NT2/D1 (cell line): ENCODE results near the gene TMCC2.

Experiments used
- DNase-seq: peaks from one replicate; pipeline ENCODE4 v3.0.0-alpha.2; 2011; ENCODE audit warnings: low read depth, low spot score
- H3K27me3 ChIP-seq: 2 replicates; pipeline ENCODE4 v1.6.0; 2011; ENCODE audit warnings: mild to moderate bottlenecking; ENCODE audit not compliant: insufficient read length, insufficient read depth
- H3K36me3 ChIP-seq: 2 replicates; pipeline ENCODE4 v1.6.1; 2011; ENCODE audit warnings: mild to moderate bottlenecking, low read length, mixed read lengths; ENCODE audit not compliant: insufficient read depth, insufficient read length
- H3K4me1 ChIP-seq: 2 replicates; pipeline ENCODE4 v1.5.1; 2011; ENCODE audit not compliant: insufficient read depth, insufficient read length
- H3K4me3 ChIP-seq: 2 replicates; pipeline ENCODE4 v1.5.1; 2011; ENCODE audit warnings: low read depth; ENCODE audit not compliant: insufficient read length
- H3K9ac ChIP-seq: 2 replicates; pipeline ENCODE4 v1.6.0; 2011; ENCODE audit warnings: low read depth; ENCODE audit not compliant: insufficient read length
- H3K9me3 ChIP-seq: 2 replicates; pipeline ENCODE4 v1.5.1; 2011; ENCODE audit warnings: mild to moderate bottlenecking, low read length; ENCODE audit not compliant: insufficient read depth
- SUZ12 ChIP-seq: IDR thresholded peaks from 2 replicates; pipeline ENCODE4 v1.6.1; 2011; ENCODE audit not compliant: insufficient read length, insufficient read depth; ENCODE audit errors: extremely low read depth
- YY1 ChIP-seq: IDR thresholded peaks from 2 replicates; pipeline ENCODE4 v1.6.1; 2011; ENCODE audit not compliant: insufficient read length, insufficient read depth
- ZNF274 ChIP-seq: IDR thresholded peaks from 2 replicates; pipeline ENCODE4 v1.6.1; 2011; ENCODE audit warnings: mild to moderate bottlenecking, low read depth, low read length

The TMCC2 gene

GRCh38 chr1:205263580-205264190 lies 35.9 kb downstream of the TMCC2 start:
- DNase-seq: no peak
- no peak overlapping the region for H3K9ac ChIP-seq
- H3K27me3 ChIP-seq: no peaks in the 10 kb centered on the region
- no peak overlapping the region for H3K4me3 ChIP-seq
- TF ChIP-seq SUZ12 (no peak), YY1 (no peak), ZNF274 (no peak)
- no peaks in the 10 kb centered on the region for H3K36me3 ChIP-seq
- H3K4me1 ChIP-seq: peaks cover 37% of the 10 kb centered on the region
- no peaks in the 10 kb centered on the region for H3K9me3 ChIP-seq

DNA sequence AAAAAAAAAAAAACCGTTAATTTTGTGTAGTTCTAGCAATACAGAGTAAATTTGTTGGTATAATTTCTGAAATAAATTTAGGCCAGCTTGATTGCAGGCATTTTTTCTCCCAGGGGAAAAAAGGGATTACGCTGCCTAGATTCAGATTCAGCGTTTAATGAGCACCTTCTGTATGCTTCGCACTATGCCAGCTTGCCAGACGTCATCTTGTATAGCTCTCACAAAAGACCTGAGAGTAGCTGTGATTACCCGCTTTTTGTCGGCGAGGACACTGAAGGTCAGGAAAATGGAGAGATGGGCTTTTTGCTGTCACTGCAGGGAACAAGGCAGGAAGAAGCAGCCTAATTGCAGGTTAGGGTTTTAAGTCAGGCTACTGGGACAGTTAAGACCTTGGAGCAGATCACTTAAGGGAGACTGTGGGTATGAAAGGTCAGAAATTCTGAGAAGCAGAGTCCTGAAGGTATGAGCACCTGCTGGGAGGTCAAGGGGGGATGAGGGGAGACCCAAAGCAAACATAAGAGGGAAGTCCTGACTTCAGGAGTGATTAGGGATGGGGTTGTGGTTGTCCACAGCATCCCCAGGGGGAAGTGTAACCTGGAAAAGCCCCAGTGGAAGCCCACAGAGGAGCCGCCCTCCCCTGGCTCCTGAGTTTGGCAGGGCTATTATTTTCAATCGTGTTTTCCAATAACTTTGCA lies 39.0 kb downstream of the TMCC2 start:
- no peak overlapping the region for H3K9ac ChIP-seq
- no peak for TF ChIP-seq ZNF274
- TF ChIP-seq YY1: no peak
- no peak for TF ChIP-seq SUZ12
- no peak overlapping the region for H3K4me3 ChIP-seq

DNA sequence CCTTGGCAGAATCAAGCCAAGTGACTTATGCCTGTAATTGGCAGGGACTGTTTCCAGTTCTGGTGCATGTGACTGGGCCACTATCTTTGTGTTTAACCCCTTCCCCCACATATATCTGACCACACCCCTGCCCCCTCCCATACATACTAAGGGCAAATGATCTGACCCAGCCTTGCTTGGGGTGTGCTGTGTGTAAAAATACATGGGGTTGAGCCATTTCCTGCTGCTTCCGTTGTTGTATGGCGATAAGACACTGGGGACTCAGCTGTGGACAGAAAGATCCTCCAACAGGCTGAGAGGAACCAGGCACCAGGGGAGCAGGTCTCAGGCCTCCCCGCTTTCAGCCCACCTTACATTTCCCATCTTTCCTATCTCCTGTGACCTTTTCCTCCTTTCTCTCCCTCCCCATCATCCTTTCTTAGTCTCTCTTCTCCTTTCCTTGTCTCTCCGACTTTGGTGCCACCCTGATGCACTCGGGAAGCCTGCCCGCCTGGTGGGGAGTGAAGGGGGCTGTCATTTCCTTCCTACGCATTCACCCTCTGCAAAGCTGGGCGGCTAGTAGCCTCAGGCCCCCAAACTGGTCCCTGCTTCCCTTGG lies 39.7 kb downstream of the TMCC2 start:
- Histone ChIP-seq H3K9me3 (no peaks in the 10 kb centered on the region), H3K36me3 (peaks cover 24% of the 10 kb centered on the region), H3K4me3 (no peak overlapping the region), H3K4me1 (peaks cover 33% of the 10 kb centered on the region), H3K9ac (no peak overlapping the region), H3K27me3 (no peaks in the 10 kb centered on the region)
- DNase-seq: no peak
- TF ChIP-seq SUZ12 (no peak), YY1 (no peak), ZNF274 (no peak)

More for the DNA sequence above, 39.0 kb downstream of the TMCC2 start:
- peaks cover 33% of the 10 kb centered on the region for H3K4me1 ChIP-seq
- H3K9me3 ChIP-seq: no peaks in the 10 kb centered on the region
- H3K27me3 ChIP-seq: no peaks in the 10 kb centered on the region
- no peak for DNase-seq
- H3K36me3 ChIP-seq: peaks cover 18% of the 10 kb centered on the region

GRCh38 chr1:205268846-205269680 lies 41.3 kb downstream of the TMCC2 start:
- Histone ChIP-seq H3K9ac (no peak overlapping the region), H3K4me3 (no peak overlapping the region), H3K27me3 (no peaks in the 10 kb centered on the region), H3K9me3 (no peaks in the 10 kb centered on the region), H3K36me3 (peaks cover 25% of the 10 kb centered on the region), H3K4me1 (peaks cover 32% of the 10 kb centered on the region)
- TF ChIP-seq SUZ12 (no peak), YY1 (no peak), ZNF274 (no peak)
- no peak for DNase-seq

GRCh38 chr1:205269711-205270110 lies 42.0 kb downstream of the TMCC2 start:
- H3K27me3 ChIP-seq: no peaks in the 10 kb centered on the region
- peaks cover 36% of the 10 kb centered on the region for H3K4me1 ChIP-seq
- TF ChIP-seq SUZ12 (no peak), YY1 (no peak), ZNF274 (no peak)
- H3K36me3 ChIP-seq: peaks cover 25% of the 10 kb centered on the region
- H3K4me3 ChIP-seq: no peak overlapping the region
- DNase-seq: no peak
- H3K9me3 ChIP-seq: no peaks in the 10 kb centered on the region
- H3K9ac ChIP-seq: no peak overlapping the region

GRCh38 chr1:205270271-205270670 lies 42.5 kb downstream of the TMCC2 start:
- Histone ChIP-seq H3K4me1 (peaks cover 40% of the 10 kb centered on the region), H3K27me3 (no peaks in the 10 kb centered on the region), H3K9me3 (no peaks in the 10 kb centered on the region), H3K9ac (no peak overlapping the region), H3K4me3 (no peak overlapping the region), H3K36me3 (peaks cover 25% of the 10 kb centered on the region)
- DNase-seq: no peak
- TF ChIP-seq YY1 (no peak), SUZ12 (no peak), ZNF274 (no peak)

DNA sequence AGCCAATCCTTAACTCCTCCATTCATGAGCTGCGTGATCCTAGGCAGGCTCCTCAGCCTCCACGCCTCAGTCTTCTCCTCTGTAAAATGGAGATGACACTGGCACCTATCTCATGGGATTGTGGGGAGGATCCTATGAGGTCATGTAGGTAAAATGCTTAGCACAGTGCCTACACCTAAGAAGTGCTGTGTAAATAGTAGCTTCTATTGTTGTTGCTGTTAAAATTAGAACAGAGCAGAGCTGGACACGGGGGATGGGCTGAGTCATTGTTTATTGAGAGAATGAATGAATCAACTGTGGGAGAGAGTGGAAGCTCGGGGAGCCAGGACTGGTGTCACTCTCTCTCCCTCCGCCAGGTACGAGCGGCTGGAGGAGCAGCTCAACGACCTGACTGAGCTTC lies 43.0 kb downstream of the TMCC2 start:
- TF ChIP-seq SUZ12 (no peak), ZNF274 (no peak), YY1 (no peak)
- DNase-seq: no peak
- Histone ChIP-seq H3K27me3 (no peaks in the 10 kb centered on the region), H3K4me3 (no peak overlapping the region), H3K36me3 (peaks cover 25% of the 10 kb centered on the region), H3K9me3 (no peaks in the 10 kb centered on the region), H3K9ac (peak overlapping the region; percentile 6), H3K4me1 (peaks cover 40% of the 10 kb centered on the region)
